Esophagus muscularis mucosa (tissue), 4 donors: ENCODE measurements around the gene BCKDHB. TPM values are rescaled to one million over a fixed set of nuclear protein-coding genes. Genes with fewer than 3 reads are reported as not detected.

Source experiments
- DNase-seq: peaks from one replicate; pipeline ENCODE4 v3.0.0-alpha.2; 2017; ENCODE audit errors: extremely low spot score
- H3K27ac ChIP-seq, 4 donors: fragments of 200-600 bp; sonication (generic); replicated peaks in 1 of 4; 1 replicate in 3 of 4; 2 replicates in 1 of 4; pipeline ENCODE4 v1.5.1; 2016 to 2019; ENCODE audit warnings: mild to moderate bottlenecking in 1 of 4
- H3K27me3 ChIP-seq, 4 donors: fragments of 200-600 bp; sonication (generic); one replicate each; pipeline versions ENCODE4 v1.5.1 to v1.6.0; 2016 to 2019
- H3K36me3 ChIP-seq, 4 donors: fragments of 200-600 bp; sonication (generic); one replicate each; pipeline ENCODE4 v1.5.1; 2016 to 2019
- H3K4me1 ChIP-seq, 4 donors: fragments of 200-600 bp; sonication (generic); one replicate each; pipeline ENCODE4 v1.5.1; 2016 to 2019
- H3K4me3 ChIP-seq, 4 donors: fragments of 200-600 bp; sonication (generic); 1 replicate in 2 of 4; 2 replicates in 2 of 4; pipeline ENCODE4 v1.5.1; 2016 to 2019; ENCODE audit warnings: mild to moderate bottlenecking in 4 of 4, moderate library complexity in 1 of 4
- H3K9me3 ChIP-seq, 4 donors: fragments of 200-600 bp; sonication (generic); 1 replicate in 3 of 4; 2 replicates in 1 of 4; pipeline ENCODE4 v1.5.1; 2016 to 2019
- EP300 ChIP-seq: sonication (generic); formaldehyde crosslinking; IDR thresholded peaks from one replicate; pipeline ENCODE4 v1.6.1; 2017; ENCODE audit warnings: antibody characterized with exemption
- POLR2A ChIP-seq: fragments of 450-650 bp; IDR thresholded peaks from one replicate; pipeline ENCODE4 v1.6.1; 2017; ENCODE audit warnings: antibody characterized with exemption, moderate library complexity, mild to moderate bottlenecking, low read depth
- POLR2AphosphoS5 ChIP-seq, 2 donors: sonication (generic); formaldehyde crosslinking; IDR thresholded peaks; one replicate each; pipeline ENCODE4 v1.6.1; 2017; ENCODE audit warnings: antibody characterized with exemption in 2 of 2
- WGBS: methylation state at CpG from one replicate; pipeline ENCODE4 v1.1.5; 2018; 5-methylcytosine and 5-hydroxymethylcytosine counted together
- intact Hi-C: fragments of 100-400 bp; cut with DNase I; formaldehyde crosslinking; loops from one replicate; pipeline ENCODE4 v1.15.1; 2023
- total RNA-seq, 4 donors: library from RNA; depleted of rRNA; stranded (reverse); fragments of >200 nt; gene quantifications; one replicate each; pipeline versions ENCODE4 v1.1.0 to v1.2.1, GENCODE V29; 2016
- TF ChIP-seq, protein P1 (sequence below), 3 experiments: fragments of 200-600 bp in 2 of 3; fragments of 450-650 bp in 1 of 3; sonication (generic) in 2 of 3; IDR thresholded peaks; one replicate each; pipeline ENCODE4 v1.5.1; 2017 to 2019; ENCODE audit warnings: antibody characterized with exemption in 3 of 3, mild to moderate bottlenecking in 2 of 3, moderate library complexity in 1 of 3

BCKDHB gene
- total RNA-seq, 4 donors from 2014 or later, result 12.2 to 26.2 (median 20.6) TPM

DNA sequence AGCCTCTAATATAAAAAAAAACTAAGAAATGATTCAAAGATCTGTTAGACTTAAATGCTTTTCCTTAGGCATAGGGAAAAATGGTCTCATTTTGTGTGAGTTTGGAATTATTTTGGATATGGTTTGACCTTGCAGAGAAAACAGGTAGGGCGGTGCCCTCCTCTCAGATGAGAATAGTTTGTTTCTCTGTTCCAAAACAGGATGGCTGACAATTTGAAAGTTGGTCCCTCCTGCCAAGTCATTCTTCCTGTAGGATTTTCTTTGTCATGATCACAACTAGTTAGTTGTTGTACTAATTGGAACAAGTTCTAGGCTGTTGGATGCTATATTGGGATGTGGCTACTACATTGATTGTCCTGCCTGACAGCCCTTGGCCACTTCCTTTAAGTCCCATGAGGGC, 108.6 kb downstream of the BCKDHB start:
- Histone ChIP-seq H3K27ac (no peak overlapping the region), H3K4me3 (no peak overlapping the region), H3K36me3 (no peaks in the 10 kb centered on the region), H3K27me3 (no peaks in the 10 kb centered on the region), H3K9me3 (no peaks in the 10 kb centered on the region), H3K4me1 (peaks cover 0 to 27% (median 16%) of the 10 kb centered on the region in 4 donors)
- TF ChIP-seq POLR2A, result no peak
- TF ChIP-seq, protein P1, sequence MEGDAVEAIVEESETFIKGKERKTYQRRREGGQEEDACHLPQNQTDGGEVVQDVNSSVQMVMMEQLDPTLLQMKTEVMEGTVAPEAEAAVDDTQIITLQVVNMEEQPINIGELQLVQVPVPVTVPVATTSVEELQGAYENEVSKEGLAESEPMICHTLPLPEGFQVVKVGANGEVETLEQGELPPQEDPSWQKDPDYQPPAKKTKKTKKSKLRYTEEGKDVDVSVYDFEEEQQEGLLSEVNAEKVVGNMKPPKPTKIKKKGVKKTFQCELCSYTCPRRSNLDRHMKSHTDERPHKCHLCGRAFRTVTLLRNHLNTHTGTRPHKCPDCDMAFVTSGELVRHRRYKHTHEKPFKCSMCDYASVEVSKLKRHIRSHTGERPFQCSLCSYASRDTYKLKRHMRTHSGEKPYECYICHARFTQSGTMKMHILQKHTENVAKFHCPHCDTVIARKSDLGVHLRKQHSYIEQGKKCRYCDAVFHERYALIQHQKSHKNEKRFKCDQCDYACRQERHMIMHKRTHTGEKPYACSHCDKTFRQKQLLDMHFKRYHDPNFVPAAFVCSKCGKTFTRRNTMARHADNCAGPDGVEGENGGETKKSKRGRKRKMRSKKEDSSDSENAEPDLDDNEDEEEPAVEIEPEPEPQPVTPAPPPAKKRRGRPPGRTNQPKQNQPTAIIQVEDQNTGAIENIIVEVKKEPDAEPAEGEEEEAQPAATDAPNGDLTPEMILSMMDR (IDR thresholded peaks at IDR 0.05), result no peak
- no peak for TF ChIP-seq POLR2AphosphoS5 (IDR thresholded peaks at IDR 0.05)
- no peak for TF ChIP-seq EP300
- no peak for DNase-seq
- WGBS, result 79% methylated on average over 1 of the region's 1 CpG
- intact Hi-C loops, result no loop called here

DNA sequence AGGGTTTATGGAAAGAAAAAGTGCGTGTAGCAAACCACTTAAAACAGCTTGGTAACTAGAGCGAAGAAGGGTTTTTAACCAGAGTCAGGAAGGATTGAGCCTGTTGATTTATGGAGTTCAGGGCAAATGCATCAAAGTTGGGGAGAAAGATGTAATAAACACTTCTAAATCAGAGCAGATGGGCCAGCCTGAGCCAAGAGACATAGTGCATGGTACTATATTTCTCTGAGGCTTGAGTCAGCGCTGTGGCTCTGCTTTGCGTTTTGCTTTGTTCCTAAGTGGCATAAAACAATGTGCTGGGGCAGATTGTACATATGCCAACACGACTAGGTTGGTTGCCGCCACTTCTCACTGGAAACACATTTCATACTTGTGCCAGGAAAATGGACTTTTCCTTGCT, 111.3 kb downstream of the BCKDHB start:
- Histone ChIP-seq H3K9me3 (no peaks in the 10 kb centered on the region), H3K36me3 (no peaks in the 10 kb centered on the region), H3K27ac (no peak overlapping the region), H3K4me1 (peaks cover 0 to 14% (median 0%) of the 10 kb centered on the region in 4 donors), H3K27me3 (no peaks in the 10 kb centered on the region), H3K4me3 (no peak overlapping the region)
- intact Hi-C loops, result no loop called here
- TF ChIP-seq POLR2A (no peak), EP300 (no peak), POLR2AphosphoS5 (IDR thresholded peaks at IDR 0.05) (no peak)
- TF ChIP-seq, protein P1 (IDR thresholded peaks at IDR 0.05), result no peak
- 81% methylated on average over 6 of the region's 6 CpGs for WGBS
- DNase-seq, result no peak

DNA sequence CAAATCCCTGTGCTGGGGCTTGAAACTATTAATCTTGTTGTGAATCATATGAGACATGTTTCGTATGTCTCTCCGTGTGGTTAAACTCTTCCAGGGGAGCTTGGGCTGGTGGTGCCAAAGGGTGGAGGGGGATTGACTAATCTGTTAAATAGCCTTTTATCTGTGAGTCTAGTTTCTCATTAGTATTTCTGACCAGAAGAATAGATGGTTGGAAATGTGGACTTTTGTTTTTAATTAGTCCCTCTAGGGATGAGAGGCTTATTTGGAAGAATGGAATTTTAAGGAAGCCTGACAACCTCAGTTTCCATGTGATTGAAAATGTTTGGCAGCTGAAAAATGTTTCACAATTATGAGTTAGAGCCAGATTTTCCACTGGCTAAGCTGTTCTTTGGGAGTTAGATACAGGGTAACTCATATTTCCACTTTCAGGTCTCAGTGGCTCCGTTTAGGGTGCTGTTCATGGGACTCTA, 117.3 kb downstream of the BCKDHB start:
- H3K4me1 ChIP-seq, result no peaks in the 10 kb centered on the region
- H3K9me3 ChIP-seq, result no peaks in the 10 kb centered on the region
- TF ChIP-seq POLR2AphosphoS5 (IDR thresholded peaks at IDR 0.05) (no peak), EP300 (no peak), POLR2A (no peak)
- TF ChIP-seq, protein P1 (IDR thresholded peaks at IDR 0.05), result no peak
- 79% methylated on average over 3 of the region's 3 CpGs for WGBS
- H3K27me3 ChIP-seq, result no peaks in the 10 kb centered on the region
- H3K36me3 ChIP-seq, result no peaks in the 10 kb centered on the region
- intact Hi-C loops, result no loop called here
- DNase-seq, result no peak
- no peak overlapping the region for H3K4me3 ChIP-seq
- H3K27ac ChIP-seq, result no peak overlapping the region

DNA sequence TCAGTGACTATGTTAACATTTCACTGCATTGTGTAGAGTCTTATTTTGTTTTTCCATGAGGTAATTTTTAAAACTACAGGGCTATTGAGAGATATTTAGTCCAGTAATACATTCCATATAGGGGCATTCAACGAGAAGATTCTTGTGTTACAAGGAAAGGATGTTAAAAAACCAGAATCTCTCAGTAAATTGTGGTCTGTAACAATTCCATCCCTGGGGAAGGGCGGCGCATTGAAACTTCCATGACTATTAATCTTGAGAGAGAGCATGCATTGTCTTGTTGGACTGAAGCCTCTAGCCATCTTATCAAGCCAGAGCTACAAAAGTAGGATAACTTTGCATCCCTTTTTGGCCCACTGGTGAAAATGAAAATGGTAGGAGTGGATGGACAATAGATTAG, 119.7 kb downstream of the BCKDHB start:
- Histone ChIP-seq H3K4me3 (no peak overlapping the region), H3K27me3 (no peaks in the 10 kb centered on the region), H3K36me3 (no peaks in the 10 kb centered on the region), H3K27ac (no peak overlapping the region), H3K9me3 (no peaks in the 10 kb centered on the region), H3K4me1 (no peaks in the 10 kb centered on the region)
- intact Hi-C loops, result no loop called here
- TF ChIP-seq EP300, result no peak
- TF ChIP-seq POLR2AphosphoS5 (IDR thresholded peaks at IDR 0.05), result no peak
- TF ChIP-seq, protein P1 (IDR thresholded peaks at IDR 0.05), result no peak
- no peak for TF ChIP-seq POLR2A
- WGBS, result 87% methylated on average over 3 of the region's 3 CpGs
- no peak for DNase-seq

DNA sequence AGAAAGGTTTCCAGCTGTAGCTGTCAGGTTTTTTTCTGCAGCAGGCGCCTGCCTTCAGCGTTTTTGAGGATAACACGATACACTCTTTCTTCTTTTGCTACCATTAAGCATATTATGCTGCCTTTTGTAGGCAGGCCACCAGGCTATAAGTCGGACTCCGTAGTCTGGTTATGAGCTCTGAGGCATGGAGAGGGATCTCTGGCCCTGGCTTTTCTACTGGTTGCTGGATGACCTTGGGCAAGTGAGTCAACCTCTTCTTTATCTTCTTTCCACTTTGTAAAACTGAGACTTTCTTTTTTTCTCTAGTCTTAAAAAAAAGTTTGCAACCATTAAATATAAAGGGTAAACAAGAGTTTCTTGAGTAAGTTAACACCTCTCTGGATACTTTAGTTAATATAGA, 120.2 kb downstream of the BCKDHB start:
- no peak for TF ChIP-seq EP300
- TF ChIP-seq, protein P1 (IDR thresholded peaks at IDR 0.05), result no peak
- TF ChIP-seq POLR2AphosphoS5 (IDR thresholded peaks at IDR 0.05), result no peak
- H3K9me3 ChIP-seq, result no peaks in the 10 kb centered on the region
- no peaks in the 10 kb centered on the region for H3K36me3 ChIP-seq
- intact Hi-C loops, result no loop called here
- 87% methylated on average over 5 of the region's 5 CpGs for WGBS
- H3K4me1 ChIP-seq, result no peaks in the 10 kb centered on the region
- DNase-seq, result no peak
- no peak overlapping the region for H3K4me3 ChIP-seq
- no peaks in the 10 kb centered on the region for H3K27me3 ChIP-seq
- no peak overlapping the region for H3K27ac ChIP-seq
